H1 (cell line): ENCODE results near the gene RRP12. TPM values are rescaled to one million over a fixed set of nuclear protein-coding genes. Genes with fewer than 3 reads are reported as not detected.

Source experiments
- CTCF ChIA-PET: fragments of 300-600 bp; sonication (Branson Sonifier 250); formaldehyde crosslinking; loops from one replicate; lab custom pipeline; 2021; ENCODE audit not compliant: partially characterized antibody; lab: Charles Lee
- POLR2A ChIA-PET: fragments of 300-600 bp; sonication (Branson Sonifier 250); formaldehyde crosslinking; loops from one replicate; lab custom pipeline; 2021; ENCODE audit warnings: inconsistent platforms; ENCODE audit not compliant: partially characterized antibody; lab: Charles Lee
- DNase-seq, 2 experiments: peaks; one replicate each; pipeline versions ENCODE4 v3.0.0 to v3.0.0-alpha.2; 2010 to 2022; ENCODE audit warnings: low spot score in 2 of 2, low read depth in 1 of 2, mixed read lengths in 1 of 2
- FAIRE-seq: peaks from 2 replicates; lab custom pipeline; 2011; peaks lifted over from hg19 to GRCh38; lab: Jason Lieb, UNC
- H2AFZ ChIP-seq: 2 replicates; pipeline ENCODE4 v1.8.1; 2012; ENCODE audit warnings: low read length, inconsistent platforms
- H2AK5ac ChIP-seq: 2 replicates; pipeline ENCODE4 v1.6.1; 2013; ENCODE audit warnings: low read depth, low read length
- H2BK120ac ChIP-seq: replicated peaks from 2 replicates; pipeline ENCODE3; 2013; ENCODE audit warnings: low read depth, low read length, inconsistent platforms
- H2BK12ac ChIP-seq: 2 replicates; pipeline ENCODE4 v1.6.1; 2013; ENCODE audit warnings: low read depth, low read length
- H2BK15ac ChIP-seq: 2 replicates; pipeline ENCODE4 v1.6.1; 2013; ENCODE audit warnings: low read length
- H2BK20ac ChIP-seq: 2 replicates; pipeline ENCODE4 v1.6.1; 2013; ENCODE audit warnings: low read length
- H2BK5ac ChIP-seq: 2 replicates; pipeline ENCODE4 v1.6.1; 2013; ENCODE audit warnings: low read depth, low read length
- H3K14ac ChIP-seq: 2 replicates; pipeline ENCODE4 v1.6.1; 2013; ENCODE audit warnings: inconsistent platforms; ENCODE audit not compliant: insufficient read length
- H3K18ac ChIP-seq: 2 replicates; pipeline ENCODE4 v1.6.1; 2013; ENCODE audit warnings: low read length; ENCODE audit errors: extremely low read depth
- H3K23ac ChIP-seq: 2 replicates; pipeline ENCODE4 v1.6.1; 2013; ENCODE audit warnings: inconsistent platforms; ENCODE audit not compliant: insufficient read length
- H3K23me2 ChIP-seq: 2 replicates; pipeline ENCODE4 v1.6.1; 2013; ENCODE audit warnings: low read depth, low read length
- H3K27ac ChIP-seq: 2 replicates; pipeline ENCODE4 v1.6.1; 2011; ENCODE audit warnings: low read depth, low read length, inconsistent platforms
- H3K27me3 ChIP-seq, 4 experiments: replicated peaks in 1 of 4; 1 replicate in 1 of 4; 2 replicates in 3 of 4; pipeline versions ENCODE4 v1.6.1 to v1.8.1; 2011 to 2013; ENCODE audit warnings: low read length in 3 of 4, mild to moderate bottlenecking in 3 of 4, inconsistent platforms in 2 of 4, mixed read lengths in 2 of 4, moderate library complexity in 1 of 4; ENCODE audit not compliant: control insufficient read depth in 3 of 4, insufficient read depth in 3 of 4; ENCODE audit errors: extremely low read depth in 1 of 4
- H3K36me3 ChIP-seq, 4 experiments: 2 replicates each; pipeline versions ENCODE4 v1.6.1 to v1.8.1; 2011 to 2013; ENCODE audit warnings: mild to moderate bottlenecking in 4 of 4, low read length in 3 of 4, moderate library complexity in 2 of 4, control low read depth in 1 of 4, inconsistent platforms in 1 of 4; ENCODE audit not compliant: insufficient read depth in 4 of 4, control insufficient read depth in 2 of 4
- H3K4ac ChIP-seq: replicated peaks from 2 replicates; pipeline ENCODE3; 2013; ENCODE audit warnings: low read length, low read depth, mixed read lengths, inconsistent platforms; ENCODE audit not compliant: insufficient read length
- H3K4me1 ChIP-seq, 4 experiments: replicated peaks in 1 of 4; 1 replicate in 1 of 4; 2 replicates in 3 of 4; pipeline versions ENCODE4 v1.6.1 to v1.8.1; 2011 to 2013; ENCODE audit warnings: low read length in 3 of 4, inconsistent platforms in 2 of 4, mixed read lengths in 1 of 4; ENCODE audit not compliant: insufficient read depth in 4 of 4, control insufficient read depth in 3 of 4
- H3K4me2 ChIP-seq, 2 experiments: 2 replicates each; pipeline versions ENCODE4 v1.6.1 to v1.8.1; 2011 to 2013; ENCODE audit warnings: low read depth in 2 of 2, low read length in 2 of 2, control low read depth in 1 of 2, inconsistent platforms in 1 of 2, mild to moderate bottlenecking in 1 of 2; ENCODE audit not compliant: insufficient read depth in 1 of 2
- H3K4me3 ChIP-seq, 4 experiments: fragments of 200-600, 300-600 bp in 1 of 4; sonication (generic), shearing (Covaris generic), sonication (Bioruptor Twin) in 1 of 4; 2 replicates each; pipeline versions ENCODE4 v1.5.1 to v1.8.1; 2011 to 2016; ENCODE audit warnings: low read length in 4 of 4, low read depth in 3 of 4, control low read depth in 2 of 4, inconsistent platforms in 2 of 4, mild to moderate bottlenecking in 2 of 4, mixed read lengths in 1 of 4, moderate library complexity in 1 of 4; ENCODE audit not compliant: insufficient read depth in 2 of 4; ENCODE audit errors: extremely low read depth in 1 of 4
- H3K56ac ChIP-seq: replicated peaks from 2 replicates; pipeline ENCODE3; 2013; ENCODE audit warnings: low read depth, mild to moderate bottlenecking, mixed read lengths, low read length, inconsistent platforms; ENCODE audit not compliant: insufficient read length
- H3K79me1 ChIP-seq: 2 replicates; pipeline ENCODE4 v1.6.1; 2013; ENCODE audit warnings: low read depth, low read length, control low read depth
- H3K79me2 ChIP-seq, 2 experiments: 2 replicates each; pipeline versions ENCODE4 v1.6.1 to v1.8.1; 2012 to 2013; ENCODE audit warnings: low read length in 2 of 2, mild to moderate bottlenecking in 2 of 2, inconsistent platforms in 1 of 2; ENCODE audit not compliant: insufficient read depth in 2 of 2, control insufficient read depth in 1 of 2
- H3K9ac ChIP-seq, 4 experiments: replicated peaks in 1 of 4; 1 replicate in 1 of 4; 2 replicates in 3 of 4; pipeline versions ENCODE4 v1.6.1 to v1.8.1; 2011 to 2013; ENCODE audit warnings: low read depth in 3 of 4, low read length in 3 of 4, control low read depth in 2 of 4, mild to moderate bottlenecking in 2 of 4, moderate library complexity in 2 of 4, inconsistent platforms in 1 of 4; ENCODE audit errors: extremely low read depth in 1 of 4
- H3K9me3 ChIP-seq, 2 experiments: 2 replicates each; pipeline versions ENCODE4 v1.6.1 to v1.8.1; 2012 to 2013; ENCODE audit warnings: mild to moderate bottlenecking in 2 of 2, moderate library complexity in 2 of 2, control low read depth in 1 of 2, inconsistent platforms in 1 of 2, low read depth in 1 of 2, low read length in 1 of 2, mixed read lengths in 1 of 2; ENCODE audit not compliant: insufficient read depth in 2 of 2
- H4K20me1 ChIP-seq, 2 experiments: replicated peaks in 1 of 2; 2 replicates each; pipeline versions ENCODE3 to v1.8.1; 2011 to 2013; ENCODE audit warnings: inconsistent platforms in 2 of 2, low read length in 2 of 2, mild to moderate bottlenecking in 1 of 2; ENCODE audit not compliant: insufficient read depth in 2 of 2, control insufficient read depth in 1 of 2
- H4K5ac ChIP-seq: 2 replicates; pipeline ENCODE4 v1.6.1; 2013; ENCODE audit warnings: low read length, low read depth, mixed read lengths, inconsistent platforms; ENCODE audit not compliant: insufficient read length
- H4K8ac ChIP-seq: 2 replicates; pipeline ENCODE4 v1.8.0; 2013; ENCODE audit warnings: mild to moderate bottlenecking, moderate library complexity, low read length, inconsistent platforms; ENCODE audit not compliant: insufficient read depth; ENCODE audit errors: extremely low read depth
- H4K91ac ChIP-seq: replicated peaks from 2 replicates; pipeline ENCODE3; 2013; ENCODE audit warnings: low read length, mixed read lengths, inconsistent platforms; ENCODE audit not compliant: insufficient read length
- CTBP2 ChIP-seq: IDR thresholded peaks from 2 replicates; pipeline ENCODE4 v1.7.0; 2011; ENCODE audit warnings: borderline replicate concordance, mild to moderate bottlenecking, moderate library complexity, mixed read lengths, low read length; ENCODE audit not compliant: insufficient read depth, insufficient read length
- TAF1 ChIP-seq: IDR thresholded peaks from 2 replicates; pipeline ENCODE4 v1.6.1; 2011; ENCODE audit warnings: mild to moderate bottlenecking, low read depth, low read length
- WGBS, 2 experiments: shearing (Covaris generic) in 1 of 2; methylation state at CpG; one replicate each; pipeline versions ENCODE4 v1.1.6 to v1.1.7; 2013 to 2015; ENCODE audit warnings: low lambda C conversion rate in 2 of 2, mixed read lengths in 2 of 2, inconsistent platforms in 1 of 2, low coverage in 1 of 2, missing lambda C conversion rate in 1 of 2; ENCODE audit not compliant: insufficient replicate concordance in 2 of 2, insufficient coverage in 1 of 2, insufficient read length in 1 of 2; ENCODE audit errors: extremely low coverage in 1 of 2, missing lambda C conversion rate in 1 of 2; 5-methylcytosine and 5-hydroxymethylcytosine counted together
- polyA plus RNA-seq, 7 experiments: library from polyadenylated mRNA; depleted of rRNA in 3 of 7; stranded (reverse) in 5 of 7; unstranded in 2 of 7; fragments of >200 nt in 5 of 7; fragments of 200-250 nt in 2 of 7; gene quantifications; 1 replicate in 5 of 7; 2 replicates in 1 of 7; 4 replicates in 1 of 7; pipeline versions ENCODE4 v1.2.1 to v1.2.3, GENCODE V29; 2011 to 2013; ENCODE audit warnings: missing spikeins in 2 of 7, mixed read lengths in 2 of 7
- total RNA-seq: library from RNA; stranded (reverse); fragmentation: NEBNext Ultra II Directional; extraction: Animal tissue kit (Norgen Biotek cat#: 25700); gene quantifications from 2 replicates; pipeline ENCODE4 v1.2.1, GENCODE V29; 2021

Gene RRP12
- total and polyA plus RNA-seq, 2 of the 8 experiments (the other 6 are each of a cell fraction or from before 2014, with no cell fraction given): 21.0 to 65.8 TPM

DNA sequence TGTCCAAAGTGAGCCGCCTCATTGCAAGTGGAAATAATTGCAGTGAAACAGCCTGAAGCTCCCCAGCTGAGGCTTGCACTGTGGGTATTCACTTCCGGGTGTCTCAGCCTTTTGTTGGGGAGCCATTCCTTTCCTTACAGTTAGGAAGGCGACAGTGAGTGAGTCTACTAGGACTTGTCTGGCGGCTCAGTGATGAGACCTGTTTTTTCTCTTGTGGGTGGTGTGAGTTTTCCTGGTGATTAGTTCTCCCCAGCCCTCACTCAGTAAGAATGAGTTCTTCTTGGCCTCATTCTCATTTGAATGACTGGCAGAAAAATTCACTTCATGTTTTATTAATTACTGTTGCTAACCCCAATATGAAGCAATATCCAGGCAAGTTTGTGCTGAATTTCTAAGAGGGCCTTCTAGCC is 27.4 kb upstream of the RRP12 start:
- Histone ChIP-seq H4K20me1 (peaks cover 11% of the 10 kb centered on the region in 2 experiments), H3K4ac (no peak overlapping the region), H3K9ac (peak overlapping the region; percentile 39 to 63 (median 51); a peak in 5 of 7 replicates), H3K23ac (no peak overlapping the region), H3K27ac (peak overlapping the region; percentile 58; the same call in 1 of the 2 replicates), H3K27me3 (no peaks in the 10 kb centered on the region), H2BK20ac (no peak overlapping the region), H3K36me3 (peaks cover 16 to 55% (median 36%) of the 10 kb centered on the region in 4 experiments), H3K4me3 (peak overlapping the region; percentile 69 to 100 (median 93); a peak in 7 of 8 replicates), H2AFZ (no peak overlapping the region), H3K18ac (no peak overlapping the region), H3K79me2 (peaks cover 21 to 39% of the 10 kb centered on the region in 2 experiments), H2AK5ac (no peak overlapping the region), H3K4me2 (peak overlapping the region; percentile 87 to 95), H4K91ac (no peak overlapping the region), H2BK12ac (no peak overlapping the region), H3K56ac (no peak overlapping the region), H4K8ac (no peak overlapping the region), H3K23me2 (peaks cover 12% of the 10 kb centered on the region), H2BK5ac (no peak overlapping the region), H2BK120ac (no peak overlapping the region), H3K9me3 (no peaks in the 10 kb centered on the region), H3K14ac (no peak overlapping the region), H2BK15ac (no peak overlapping the region), H4K5ac (no peak overlapping the region), H3K79me1 (no peaks in the 10 kb centered on the region), H3K4me1 (peaks cover 3 to 6% (median 4%) of the 10 kb centered on the region in 4 experiments; a peak in 6 of 7 replicates)
- 79% methylated on average over 4 of the region's 4 CpGs; no CpG with 5 or more reads in 1 of the 2 experiments for WGBS, 2 experiments
- CTCF ChIA-PET: interaction anchor here (1.0 to 1.5 kb wide), 2 partner anchors 15 to 21 kb away, joined by 3 to 12 read pairs; no protein-coding TSS in a partner anchor
- FAIRE-seq: no peak
- DNase-seq: no peak
- POLR2A ChIA-PET: interaction anchor here (1.2 to 10.5 kb wide), 14 partner anchors 8 to 356 kb away, joined by 3 to 185 read pairs (median 4); partner anchors contain the start of genes EXOSC1, RRP12 and ZDHHC16
- 0 out of 2 replicates have a peak, but pooled peaks have one; percentile 14 for TF ChIP-seq TAF1
- no peak for TF ChIP-seq CTBP2
